H1 (cell line): ENCODE data around the gene ARHGEF28. TPM values are rescaled to one million over a fixed set of nuclear protein-coding genes. Genes with fewer than 3 reads are reported as not detected.

Experiments used
- CTCF ChIA-PET: fragments of 300-600 bp; sonication (Branson Sonifier 250); formaldehyde crosslinking; loops from one replicate; lab custom pipeline; 2021; ENCODE audit not compliant: partially characterized antibody; lab: Charles Lee
- POLR2A ChIA-PET: fragments of 300-600 bp; sonication (Branson Sonifier 250); formaldehyde crosslinking; loops from one replicate; lab custom pipeline; 2021; ENCODE audit warnings: inconsistent platforms; ENCODE audit not compliant: partially characterized antibody; lab: Charles Lee
- DNase-seq, 2 experiments: peaks; one replicate each; pipeline versions ENCODE4 v3.0.0 to v3.0.0-alpha.2; 2010 to 2022; ENCODE audit warnings: low spot score in 2 of 2, low read depth in 1 of 2, mixed read lengths in 1 of 2
- FAIRE-seq: peaks from 2 replicates; lab custom pipeline; 2011; peaks lifted over from hg19 to GRCh38; lab: Jason Lieb, UNC
- H2AFZ ChIP-seq: 2 replicates; pipeline ENCODE4 v1.8.1; 2012; ENCODE audit warnings: low read length, inconsistent platforms
- H2AK5ac ChIP-seq: 2 replicates; pipeline ENCODE4 v1.6.1; 2013; ENCODE audit warnings: low read depth, low read length
- H2BK120ac ChIP-seq: replicated peaks from 2 replicates; pipeline ENCODE3; 2013; ENCODE audit warnings: low read depth, low read length, inconsistent platforms
- H2BK12ac ChIP-seq: 2 replicates; pipeline ENCODE4 v1.6.1; 2013; ENCODE audit warnings: low read depth, low read length
- H2BK15ac ChIP-seq: 2 replicates; pipeline ENCODE4 v1.6.1; 2013; ENCODE audit warnings: low read length
- H2BK20ac ChIP-seq: 2 replicates; pipeline ENCODE4 v1.6.1; 2013; ENCODE audit warnings: low read length
- H2BK5ac ChIP-seq: 2 replicates; pipeline ENCODE4 v1.6.1; 2013; ENCODE audit warnings: low read depth, low read length
- H3K14ac ChIP-seq: 2 replicates; pipeline ENCODE4 v1.6.1; 2013; ENCODE audit warnings: inconsistent platforms; ENCODE audit not compliant: insufficient read length
- H3K18ac ChIP-seq: 2 replicates; pipeline ENCODE4 v1.6.1; 2013; ENCODE audit warnings: low read length; ENCODE audit errors: extremely low read depth
- H3K23ac ChIP-seq: 2 replicates; pipeline ENCODE4 v1.6.1; 2013; ENCODE audit warnings: inconsistent platforms; ENCODE audit not compliant: insufficient read length
- H3K23me2 ChIP-seq: 2 replicates; pipeline ENCODE4 v1.6.1; 2013; ENCODE audit warnings: low read depth, low read length
- H3K27ac ChIP-seq: 2 replicates; pipeline ENCODE4 v1.6.1; 2011; ENCODE audit warnings: low read depth, low read length, inconsistent platforms
- H3K27me3 ChIP-seq, 4 experiments: replicated peaks in 1 of 4; 1 replicate in 1 of 4; 2 replicates in 3 of 4; pipeline versions ENCODE4 v1.6.1 to v1.8.1; 2011 to 2013; ENCODE audit warnings: low read length in 3 of 4, mild to moderate bottlenecking in 3 of 4, inconsistent platforms in 2 of 4, mixed read lengths in 2 of 4, moderate library complexity in 1 of 4; ENCODE audit not compliant: control insufficient read depth in 3 of 4, insufficient read depth in 3 of 4; ENCODE audit errors: extremely low read depth in 1 of 4
- H3K36me3 ChIP-seq, 4 experiments: 2 replicates each; pipeline versions ENCODE4 v1.6.1 to v1.8.1; 2011 to 2013; ENCODE audit warnings: mild to moderate bottlenecking in 4 of 4, low read length in 3 of 4, moderate library complexity in 2 of 4, control low read depth in 1 of 4, inconsistent platforms in 1 of 4; ENCODE audit not compliant: insufficient read depth in 4 of 4, control insufficient read depth in 2 of 4
- H3K4ac ChIP-seq: replicated peaks from 2 replicates; pipeline ENCODE3; 2013; ENCODE audit warnings: low read length, low read depth, mixed read lengths, inconsistent platforms; ENCODE audit not compliant: insufficient read length
- H3K4me1 ChIP-seq, 4 experiments: replicated peaks in 1 of 4; 1 replicate in 1 of 4; 2 replicates in 3 of 4; pipeline versions ENCODE4 v1.6.1 to v1.8.1; 2011 to 2013; ENCODE audit warnings: low read length in 3 of 4, inconsistent platforms in 2 of 4, mixed read lengths in 1 of 4; ENCODE audit not compliant: insufficient read depth in 4 of 4, control insufficient read depth in 3 of 4
- H3K4me2 ChIP-seq, 2 experiments: 2 replicates each; pipeline versions ENCODE4 v1.6.1 to v1.8.1; 2011 to 2013; ENCODE audit warnings: low read depth in 2 of 2, low read length in 2 of 2, control low read depth in 1 of 2, inconsistent platforms in 1 of 2, mild to moderate bottlenecking in 1 of 2; ENCODE audit not compliant: insufficient read depth in 1 of 2
- H3K4me3 ChIP-seq, 4 experiments: fragments of 200-600, 300-600 bp in 1 of 4; sonication (generic), shearing (Covaris generic), sonication (Bioruptor Twin) in 1 of 4; 2 replicates each; pipeline versions ENCODE4 v1.5.1 to v1.8.1; 2011 to 2016; ENCODE audit warnings: low read length in 4 of 4, low read depth in 3 of 4, control low read depth in 2 of 4, inconsistent platforms in 2 of 4, mild to moderate bottlenecking in 2 of 4, mixed read lengths in 1 of 4, moderate library complexity in 1 of 4; ENCODE audit not compliant: insufficient read depth in 2 of 4; ENCODE audit errors: extremely low read depth in 1 of 4
- H3K56ac ChIP-seq: replicated peaks from 2 replicates; pipeline ENCODE3; 2013; ENCODE audit warnings: low read depth, mild to moderate bottlenecking, mixed read lengths, low read length, inconsistent platforms; ENCODE audit not compliant: insufficient read length
- H3K79me1 ChIP-seq: 2 replicates; pipeline ENCODE4 v1.6.1; 2013; ENCODE audit warnings: low read depth, low read length, control low read depth
- H3K79me2 ChIP-seq, 2 experiments: 2 replicates each; pipeline versions ENCODE4 v1.6.1 to v1.8.1; 2012 to 2013; ENCODE audit warnings: low read length in 2 of 2, mild to moderate bottlenecking in 2 of 2, inconsistent platforms in 1 of 2; ENCODE audit not compliant: insufficient read depth in 2 of 2, control insufficient read depth in 1 of 2
- H3K9ac ChIP-seq, 4 experiments: replicated peaks in 1 of 4; 1 replicate in 1 of 4; 2 replicates in 3 of 4; pipeline versions ENCODE4 v1.6.1 to v1.8.1; 2011 to 2013; ENCODE audit warnings: low read depth in 3 of 4, low read length in 3 of 4, control low read depth in 2 of 4, mild to moderate bottlenecking in 2 of 4, moderate library complexity in 2 of 4, inconsistent platforms in 1 of 4; ENCODE audit errors: extremely low read depth in 1 of 4
- H3K9me3 ChIP-seq, 2 experiments: 2 replicates each; pipeline versions ENCODE4 v1.6.1 to v1.8.1; 2012 to 2013; ENCODE audit warnings: mild to moderate bottlenecking in 2 of 2, moderate library complexity in 2 of 2, control low read depth in 1 of 2, inconsistent platforms in 1 of 2, low read depth in 1 of 2, low read length in 1 of 2, mixed read lengths in 1 of 2; ENCODE audit not compliant: insufficient read depth in 2 of 2
- H4K20me1 ChIP-seq, 2 experiments: replicated peaks in 1 of 2; 2 replicates each; pipeline versions ENCODE3 to v1.8.1; 2011 to 2013; ENCODE audit warnings: inconsistent platforms in 2 of 2, low read length in 2 of 2, mild to moderate bottlenecking in 1 of 2; ENCODE audit not compliant: insufficient read depth in 2 of 2, control insufficient read depth in 1 of 2
- H4K5ac ChIP-seq: 2 replicates; pipeline ENCODE4 v1.6.1; 2013; ENCODE audit warnings: low read length, low read depth, mixed read lengths, inconsistent platforms; ENCODE audit not compliant: insufficient read length
- H4K8ac ChIP-seq: 2 replicates; pipeline ENCODE4 v1.8.0; 2013; ENCODE audit warnings: mild to moderate bottlenecking, moderate library complexity, low read length, inconsistent platforms; ENCODE audit not compliant: insufficient read depth; ENCODE audit errors: extremely low read depth
- H4K91ac ChIP-seq: replicated peaks from 2 replicates; pipeline ENCODE3; 2013; ENCODE audit warnings: low read length, mixed read lengths, inconsistent platforms; ENCODE audit not compliant: insufficient read length
- ASH2L ChIP-seq: fragments of 200-600, 300-600 bp; sonication (generic); IDR thresholded peaks from one replicate; pipeline ENCODE4 v1.7.1; 2017; ENCODE audit warnings: low read length
- BACH1 ChIP-seq: IDR thresholded peaks from 2 replicates; pipeline ENCODE4 v1.6.1; 2012; ENCODE audit warnings: low read length, improper control_type of control experiment
- CBX5 ChIP-seq: fragments of 300-800, 300-1000 bp; sonication (generic); IDR thresholded peaks from 2 replicates; pipeline ENCODE4 v1.7.1; 2016; ENCODE audit warnings: antibody characterized with exemption, low read length, low read depth
- CBX8 ChIP-seq: fragments of 300-800, 300-1000 bp; sonication (generic); IDR thresholded peaks from 2 replicates; pipeline ENCODE4 v1.7.1; 2016; ENCODE audit warnings: low read depth, low read length, borderline replicate concordance
- CEBPB ChIP-seq: IDR thresholded peaks from 2 replicates; pipeline ENCODE4 v1.6.1; 2012; ENCODE audit warnings: low read depth, low read length
- NRF1 ChIP-seq: IDR thresholded peaks from 2 replicates; pipeline ENCODE4 v1.6.1; 2011; ENCODE audit warnings: mild to moderate bottlenecking, low read depth, low read length, improper control_type of control experiment
- PHF8 ChIP-seq: fragments of 200-600 bp; sonication (generic); conservative IDR thresholded peaks from 2 replicates; pipeline ENCODE4 v1.7.1; 2012; ENCODE audit warnings: low read depth, mild to moderate bottlenecking, inconsistent platforms, low read length, moderate library complexity
- RBBP5 ChIP-seq: IDR thresholded peaks from 2 replicates; pipeline ENCODE4 v1.7.1; 2012; ENCODE audit warnings: low read depth, mild to moderate bottlenecking, inconsistent platforms, low read length, moderate library complexity, borderline replicate concordance
- SP1 ChIP-seq: IDR thresholded peaks from 2 replicates; pipeline ENCODE4 v1.6.1; 2011; ENCODE audit warnings: low read depth, low read length
- SP4 ChIP-seq: IDR thresholded peaks from 2 replicates; pipeline ENCODE4 v1.6.1; 2012; ENCODE audit warnings: low read length, inconsistent platforms
- SUZ12 ChIP-seq: fragments of 200-600 bp; sonication (generic); IDR thresholded peaks from 2 replicates; pipeline ENCODE4 v1.6.1; 2012; ENCODE audit warnings: mild to moderate bottlenecking, inconsistent platforms, low read length, moderate library complexity, mixed read lengths
- TAF1 ChIP-seq: IDR thresholded peaks from 2 replicates; pipeline ENCODE4 v1.6.1; 2011; ENCODE audit warnings: mild to moderate bottlenecking, low read depth, low read length
- TBP ChIP-seq: IDR thresholded peaks from 2 replicates; pipeline ENCODE4 v1.6.1; 2011; ENCODE audit warnings: low read depth, low read length, improper control_type of control experiment
- ZNF274 ChIP-seq: IDR thresholded peaks from 2 replicates; pipeline ENCODE4 v1.7.0; 2012; ENCODE audit warnings: low read length, borderline replicate concordance; ENCODE audit errors: extremely low read depth
- polyA plus RNA-seq, 7 experiments: library from polyadenylated mRNA; depleted of rRNA in 3 of 7; stranded (reverse) in 5 of 7; unstranded in 2 of 7; fragments of >200 nt in 5 of 7; fragments of 200-250 nt in 2 of 7; gene quantifications; 1 replicate in 5 of 7; 2 replicates in 1 of 7; 4 replicates in 1 of 7; pipeline versions ENCODE4 v1.2.1 to v1.2.3, GENCODE V29; 2011 to 2013; ENCODE audit warnings: missing spikeins in 2 of 7, mixed read lengths in 2 of 7
- total RNA-seq: library from RNA; stranded (reverse); fragmentation: NEBNext Ultra II Directional; extraction: Animal tissue kit (Norgen Biotek cat#: 25700); gene quantifications from 2 replicates; pipeline ENCODE4 v1.2.1, GENCODE V29; 2021
- TF ChIP-seq, protein P1 (sequence below): IDR thresholded peaks from 2 replicates; pipeline ENCODE4 v1.6.1; 2012; ENCODE audit warnings: low read length, inconsistent platforms

The ARHGEF28 gene
- total and polyA plus RNA-seq, 2 of the 8 experiments (the other 6 are each of a cell fraction or from before 2014, with no cell fraction given) = 0.33 to 1.0 TPM

DNA sequence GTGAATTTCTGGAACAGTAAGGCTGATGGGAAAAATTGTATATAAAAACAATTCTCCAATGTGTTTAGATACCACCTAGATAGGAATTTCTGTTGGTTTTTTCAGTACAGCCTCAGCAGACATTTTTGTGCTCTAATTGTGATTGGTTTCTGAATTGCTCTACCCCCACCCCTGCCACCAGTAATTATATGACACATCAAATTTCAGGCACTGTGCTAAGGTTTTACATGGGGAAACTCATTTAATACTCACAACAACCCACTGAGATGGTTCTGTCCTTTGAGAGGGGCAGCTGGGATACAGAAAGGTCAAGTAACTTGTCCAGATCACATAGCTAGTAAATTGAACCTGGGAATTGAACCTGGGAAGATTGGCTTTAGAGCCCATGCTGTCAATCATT lies 288.0 kb downstream of the ARHGEF28 start:
- H2AFZ ChIP-seq = no peak overlapping the region
- H3K79me1 ChIP-seq = no peaks in the 10 kb centered on the region
- no peak overlapping the region for H2BK20ac ChIP-seq
- no peaks in the 10 kb centered on the region for H4K20me1 ChIP-seq
- H2BK12ac ChIP-seq = no peak overlapping the region
- H4K8ac ChIP-seq = no peak overlapping the region
- no peak overlapping the region for H3K4ac ChIP-seq
- no peaks in the 10 kb centered on the region for H3K79me2 ChIP-seq
- H3K4me3 ChIP-seq = no peak overlapping the region
- CTCF ChIA-PET = interaction anchor here (0.6 to 1.5 kb wide), 5 partner anchors 11 to 771 kb away, joined by 3 to 5 read pairs (median 3); partner anchors contain the start of gene HEXB
- H3K23ac ChIP-seq = no peak overlapping the region
- no peaks in the 10 kb centered on the region for H3K9me3 ChIP-seq
- no peak overlapping the region for H2AK5ac ChIP-seq
- H4K5ac ChIP-seq = no peak overlapping the region
- H3K4me1 ChIP-seq = no peaks in the 10 kb centered on the region
- H3K18ac ChIP-seq = no peak overlapping the region
- POLR2A ChIA-PET = no interaction called here
- H3K36me3 ChIP-seq = no peaks in the 10 kb centered on the region
- H3K56ac ChIP-seq = no peak overlapping the region
- no peak for DNase-seq
- no peak overlapping the region for H2BK15ac ChIP-seq
- no peak overlapping the region for H4K91ac ChIP-seq
- no peak overlapping the region for H3K9ac ChIP-seq
- H3K4me2 ChIP-seq = no peak overlapping the region
- H3K27me3 ChIP-seq = no peaks in the 10 kb centered on the region
- no peak for FAIRE-seq
- H2BK5ac ChIP-seq = no peak overlapping the region
- no peak overlapping the region for H2BK120ac ChIP-seq
- no peaks in the 10 kb centered on the region for H3K23me2 ChIP-seq
- H3K14ac ChIP-seq = no peak overlapping the region
- no peak overlapping the region for H3K27ac ChIP-seq
- TF ChIP-seq BACH1 = no peak
- TF ChIP-seq SUZ12 = no peak
- TF ChIP-seq CEBPB = no peak
- no peak for TF ChIP-seq CBX5
- no peak for TF ChIP-seq RBBP5
- no peak for TF ChIP-seq ZNF274
- no peak for TF ChIP-seq PHF8
- no peak for TF ChIP-seq SP4
- TF ChIP-seq ASH2L = no peak
- no peak for TF ChIP-seq CBX8
- no peak for TF ChIP-seq SP1
- TF ChIP-seq, protein P1, sequence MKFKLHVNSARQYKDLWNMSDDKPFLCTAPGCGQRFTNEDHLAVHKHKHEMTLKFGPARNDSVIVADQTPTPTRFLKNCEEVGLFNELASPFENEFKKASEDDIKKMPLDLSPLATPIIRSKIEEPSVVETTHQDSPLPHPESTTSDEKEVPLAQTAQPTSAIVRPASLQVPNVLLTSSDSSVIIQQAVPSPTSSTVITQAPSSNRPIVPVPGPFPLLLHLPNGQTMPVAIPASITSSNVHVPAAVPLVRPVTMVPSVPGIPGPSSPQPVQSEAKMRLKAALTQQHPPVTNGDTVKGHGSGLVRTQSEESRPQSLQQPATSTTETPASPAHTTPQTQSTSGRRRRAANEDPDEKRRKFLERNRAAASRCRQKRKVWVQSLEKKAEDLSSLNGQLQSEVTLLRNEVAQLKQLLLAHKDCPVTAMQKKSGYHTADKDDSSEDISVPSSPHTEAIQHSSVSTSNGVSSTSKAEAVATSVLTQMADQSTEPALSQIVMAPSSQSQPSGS = no peak
- no peak for TF ChIP-seq NRF1
- no peak for TF ChIP-seq TAF1
- TF ChIP-seq TBP = no peak
